SK-N-SH treated with all-trans-retinoic acid at 6 μM for 48 hours (cell line): ENCODE data around the gene SP110.

ENCODE experiments used
- ARNTL ChIP-seq: fragments of 450-650 bp; formaldehyde crosslinking; IDR thresholded peaks from 2 replicates; pipeline ENCODE4 v1.5.0; 2020; ENCODE audit warnings: low read depth, mild to moderate bottlenecking, moderate library complexity, borderline replicate concordance
- BACH2 ChIP-seq: fragments of 250-450 bp; sonication (Bioruptor Pico); IDR thresholded peaks from 2 replicates; pipeline ENCODE4 v1.9.0; 2021; ENCODE audit warnings: mild to moderate bottlenecking, borderline replicate concordance
- CREB5 ChIP-seq: fragments of 250-450 bp; sonication (Bioruptor Pico); IDR thresholded peaks from 2 replicates; pipeline ENCODE4 v1.5.1; 2020; ENCODE audit warnings: low read depth, mild to moderate bottlenecking, moderate library complexity
- ESRRG ChIP-seq: fragments of 250-450 bp; sonication (Bioruptor Pico); IDR thresholded peaks from 2 replicates; pipeline ENCODE4 v1.6.1; 2021; ENCODE audit warnings: mild to moderate bottlenecking
- ISL1 ChIP-seq: fragments of 250-450 bp; sonication (Bioruptor Pico); IDR thresholded peaks from 2 replicates; pipeline ENCODE4 v2.1.2; 2022; ENCODE audit warnings: mild to moderate bottlenecking, moderate library complexity
- PATZ1 ChIP-seq: fragments of 250-450 bp; sonication (Bioruptor Pico); IDR thresholded peaks from 2 replicates; pipeline ENCODE4 v1.8.0; 2020; ENCODE audit warnings: mild to moderate bottlenecking, moderate library complexity, borderline replicate concordance
- POU6F1 ChIP-seq: fragments of 250-450 bp; sonication (Bioruptor Pico); IDR thresholded peaks from 2 replicates; pipeline ENCODE4 v1.8.0; 2021; ENCODE audit warnings: low read depth, mild to moderate bottlenecking, moderate library complexity, borderline replicate concordance
- RARB ChIP-seq: fragments of 250-450 bp; sonication (Bioruptor Pico); IDR thresholded peaks from 2 replicates; pipeline ENCODE4 v1.8.0; 2021; ENCODE audit warnings: mild to moderate bottlenecking, moderate library complexity
- SNAI2 ChIP-seq: fragments of 250-450 bp; sonication (Bioruptor Pico); IDR thresholded peaks from 2 replicates; pipeline ENCODE4 v1.5.0; 2020; ENCODE audit warnings: mild to moderate bottlenecking, moderate library complexity
- TCF4 ChIP-seq: fragments of 250-450 bp; sonication (Bioruptor Pico); IDR thresholded peaks from 2 replicates; pipeline ENCODE4 v1.8.0; 2021; ENCODE audit warnings: mild to moderate bottlenecking, moderate library complexity, borderline replicate concordance
- TOX ChIP-seq: fragments of 250-450 bp; sonication (Bioruptor Pico); IDR thresholded peaks from 2 replicates; pipeline ENCODE4 v1.8.0; 2021; ENCODE audit warnings: mild to moderate bottlenecking, moderate library complexity, borderline replicate concordance
- ZFP3 ChIP-seq: fragments of 250-450 bp; sonication (Bioruptor Pico); IDR thresholded peaks from 2 replicates; pipeline ENCODE4 v1.5.0; 2020; ENCODE audit warnings: mild to moderate bottlenecking, moderate library complexity

- TF ChIP-seq PATZ1 (no peak), POU6F1 (no peak), ZFP3 (no peak), TCF4 (CRISPR knock-in tag) (no peak), CREB5 (CRISPR knock-in tag) (no peak), ISL1 (CRISPR knock-in tag) (no peak), ESRRG (no peak), RARB (CRISPR knock-in tag) (no peak), SNAI2 (CRISPR knock-in tag) (no peak), TOX (no peak), ARNTL (CRISPR knock-in tag) (no peak), BACH2 (no peak)
These were observed 1.4 kb downstream of the SP110 start for GRCh38 chr2:230218421-230218820.
